Neural cell (in vitro differentiated cells): ENCODE measurements around the gene PBXIP1.

ENCODE experiments used
- RAD21 ChIP-seq: fragments of 450-650 bp; conservative IDR thresholded peaks from 2 replicates; pipeline ENCODE4 v1.6.1; 2014; ENCODE audit warnings: antibody characterized with exemption, mild to moderate bottlenecking, moderate library complexity
- TF ChIP-seq, protein P1 (sequence below): fragments of 450-650 bp; IDR thresholded peaks from 2 replicates; pipeline ENCODE4 v1.5.1; 2014; ENCODE audit warnings: antibody characterized with exemption, mild to moderate bottlenecking, moderate library complexity; ENCODE audit not compliant: poor library complexity, severe bottlenecking

DNA sequence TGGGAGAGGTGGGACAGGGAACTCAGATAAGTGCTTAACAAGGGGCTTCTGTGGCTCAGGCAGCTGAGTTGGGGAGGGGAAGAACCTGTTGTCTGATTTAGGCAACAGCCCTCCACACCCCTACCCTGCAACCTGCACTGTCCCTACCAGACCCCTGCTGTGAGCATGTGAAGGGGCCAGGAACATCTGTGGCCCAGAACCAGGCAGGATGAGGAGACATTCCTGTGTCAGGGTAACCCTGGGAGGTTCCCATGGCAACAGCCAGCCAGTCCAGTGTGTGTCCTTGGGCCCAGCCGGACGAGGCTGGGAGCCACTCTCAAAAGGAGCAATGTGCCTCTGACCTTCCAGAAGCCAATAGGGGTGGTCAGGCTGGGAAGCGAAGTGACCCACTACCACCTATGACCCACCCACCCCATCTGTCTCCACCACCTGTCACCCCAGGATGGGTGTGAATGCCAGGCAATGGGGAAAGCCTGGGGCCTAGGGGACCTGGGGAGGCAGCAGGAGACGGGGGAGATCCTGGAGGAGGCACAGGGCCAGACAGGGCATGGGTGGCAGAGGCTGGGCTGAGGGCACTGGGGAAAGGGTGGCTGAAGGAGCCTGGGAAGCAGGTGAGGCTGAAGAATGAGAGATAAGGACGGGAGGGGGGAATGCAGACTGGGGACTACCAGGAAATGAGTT lies 14.4 kb downstream of the PBXIP1 start:
- TF ChIP-seq, protein P1, sequence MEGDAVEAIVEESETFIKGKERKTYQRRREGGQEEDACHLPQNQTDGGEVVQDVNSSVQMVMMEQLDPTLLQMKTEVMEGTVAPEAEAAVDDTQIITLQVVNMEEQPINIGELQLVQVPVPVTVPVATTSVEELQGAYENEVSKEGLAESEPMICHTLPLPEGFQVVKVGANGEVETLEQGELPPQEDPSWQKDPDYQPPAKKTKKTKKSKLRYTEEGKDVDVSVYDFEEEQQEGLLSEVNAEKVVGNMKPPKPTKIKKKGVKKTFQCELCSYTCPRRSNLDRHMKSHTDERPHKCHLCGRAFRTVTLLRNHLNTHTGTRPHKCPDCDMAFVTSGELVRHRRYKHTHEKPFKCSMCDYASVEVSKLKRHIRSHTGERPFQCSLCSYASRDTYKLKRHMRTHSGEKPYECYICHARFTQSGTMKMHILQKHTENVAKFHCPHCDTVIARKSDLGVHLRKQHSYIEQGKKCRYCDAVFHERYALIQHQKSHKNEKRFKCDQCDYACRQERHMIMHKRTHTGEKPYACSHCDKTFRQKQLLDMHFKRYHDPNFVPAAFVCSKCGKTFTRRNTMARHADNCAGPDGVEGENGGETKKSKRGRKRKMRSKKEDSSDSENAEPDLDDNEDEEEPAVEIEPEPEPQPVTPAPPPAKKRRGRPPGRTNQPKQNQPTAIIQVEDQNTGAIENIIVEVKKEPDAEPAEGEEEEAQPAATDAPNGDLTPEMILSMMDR, result no peak
- TF ChIP-seq RAD21, result no peak
